Neural cell (in vitro differentiated cells): ENCODE results near the gene ACTRT2. TPM values are rescaled to one million over a fixed set of nuclear protein-coding genes. Genes with fewer than 3 reads are reported as not detected.

Experiments
- H2AFZ ChIP-seq: fragments of 200-600, 300-800 bp; sonication (generic), shearing (Covaris generic); 2 replicates; pipeline ENCODE4 v1.6.0; 2014; ENCODE audit warnings: low read depth, mild to moderate bottlenecking, antibody characterized with exemption, low read length, moderate library complexity
- H3F3A ChIP-seq: fragments of 200-600 bp; shearing (Covaris generic); 2 replicates; pipeline ENCODE4 v1.6.1; 2016; ENCODE audit warnings: mild to moderate bottlenecking, moderate library complexity, mixed read lengths, antibody characterized with exemption, low read length; ENCODE audit not compliant: insufficient read depth, poor library complexity, severe bottlenecking
- H3K27ac ChIP-seq: fragments of 200-600, 300-800 bp; sonication (generic), shearing (Covaris generic); 2 replicates; pipeline ENCODE4 v1.5.1; 2014; ENCODE audit warnings: mild to moderate bottlenecking, low read length, moderate library complexity
- H3K27me3 ChIP-seq: fragments of 300-800, 200-600 bp; sonication (generic), shearing (Covaris generic); 2 replicates; pipeline ENCODE4 v1.6.0; 2014; ENCODE audit warnings: mild to moderate bottlenecking, low read depth, low read length, moderate library complexity; ENCODE audit not compliant: insufficient read depth
- H3K36me3 ChIP-seq: fragments of 300-800, 200-600 bp; sonication (generic), shearing (Covaris generic); 2 replicates; pipeline ENCODE4 v1.5.1; 2014; ENCODE audit warnings: mild to moderate bottlenecking, antibody characterized with exemption, low read length, moderate library complexity; ENCODE audit not compliant: insufficient read depth
- H3K4me2 ChIP-seq: fragments of 300-800, 200-600 bp; sonication (generic), shearing (Covaris generic); 2 replicates; pipeline ENCODE4 v1.6.0; 2014; ENCODE audit warnings: mild to moderate bottlenecking, low read length
- H3K4me3 ChIP-seq: fragments of 300-800, 200-600 bp; sonication (generic), shearing (Covaris generic); 2 replicates; pipeline ENCODE4 v1.5.1; 2014; ENCODE audit warnings: mild to moderate bottlenecking, low read length, moderate library complexity
- H3K79me2 ChIP-seq: fragments of 200-600 bp; shearing (Covaris generic); replicated peaks from 2 replicates; pipeline ENCODE4 v1.6.0; 2014; ENCODE audit warnings: mild to moderate bottlenecking, low read length, moderate library complexity; ENCODE audit not compliant: insufficient read depth
- H3K9ac ChIP-seq: fragments of 300-800, 200-600 bp; sonication (generic), shearing (Covaris generic); 2 replicates; pipeline ENCODE4 v1.6.1; 2016; ENCODE audit warnings: mild to moderate bottlenecking, low read length, mixed read lengths
- H3K9me2 ChIP-seq: fragments of 200-600 bp; shearing (Covaris generic); 2 replicates; pipeline ENCODE4 v1.6.1; 2016; ENCODE audit warnings: mild to moderate bottlenecking, low read length, mixed read lengths; ENCODE audit not compliant: insufficient read depth
- H3K9me3 ChIP-seq: fragments of 200-600, 300-800 bp; sonication (generic), shearing (Covaris generic); 2 replicates; pipeline ENCODE4 v1.6.1; 2016; ENCODE audit warnings: mild to moderate bottlenecking, mixed run types, low read length, moderate library complexity, mixed read lengths
- H4K20me1 ChIP-seq: fragments of 200-600 bp; shearing (Covaris generic); 2 replicates; pipeline ENCODE4 v1.6.1; 2016; ENCODE audit warnings: mild to moderate bottlenecking, mixed run types; ENCODE audit not compliant: insufficient read depth
- EP300 ChIP-seq: fragments of 450-650 bp; conservative IDR thresholded peaks from 2 replicates; pipeline ENCODE4 v1.6.1; 2014; ENCODE audit warnings: antibody characterized with exemption, mild to moderate bottlenecking, moderate library complexity; ENCODE audit not compliant: poor library complexity, severe bottlenecking
- EZH2 ChIP-seq: fragments of 200-600, 300-800 bp; shearing (Covaris generic), sonication (generic); IDR thresholded peaks from 2 replicates; pipeline ENCODE4 v1.6.1; 2014; ENCODE audit warnings: antibody characterized with exemption, low read length, borderline replicate concordance, mild to moderate bottlenecking; ENCODE audit not compliant: insufficient read depth, poor library complexity, severe bottlenecking
- MXI1 ChIP-seq: fragments of 450-650 bp; conservative IDR thresholded peaks from 2 replicates; pipeline ENCODE4 v1.6.1; 2014; ENCODE audit warnings: antibody characterized with exemption, mild to moderate bottlenecking; ENCODE audit not compliant: poor library complexity, severe bottlenecking
- POLR2AphosphoS5 ChIP-seq: IDR thresholded peaks from 2 replicates; pipeline ENCODE4 v1.6.1; 2012
- RAD21 ChIP-seq: fragments of 450-650 bp; conservative IDR thresholded peaks from 2 replicates; pipeline ENCODE4 v1.6.1; 2014; ENCODE audit warnings: antibody characterized with exemption, mild to moderate bottlenecking, moderate library complexity
- REST ChIP-seq: IDR thresholded peaks from 2 replicates; pipeline ENCODE4 v1.6.1; 2012; ENCODE audit warnings: borderline replicate concordance
- SMC3 ChIP-seq: fragments of 450-650 bp; conservative IDR thresholded peaks from 2 replicates; pipeline ENCODE4 v1.6.1; 2014; ENCODE audit warnings: antibody characterized with exemption, mild to moderate bottlenecking, moderate library complexity; ENCODE audit not compliant: poor library complexity
- TAF1 ChIP-seq: IDR thresholded peaks from 2 replicates; pipeline ENCODE4 v1.6.1; 2012; ENCODE audit warnings: low read depth
- polyA plus RNA-seq: library from polyadenylated mRNA; depleted of rRNA; stranded (reverse); fragments of >200 nt; gene quantifications from 2 replicates; pipeline ENCODE4 v1.2.3, GENCODE V29; 2014
- TF ChIP-seq, protein P1 (sequence below): fragments of 450-650 bp; IDR thresholded peaks from 2 replicates; pipeline ENCODE4 v1.5.1; 2014; ENCODE audit warnings: antibody characterized with exemption, mild to moderate bottlenecking, moderate library complexity; ENCODE audit not compliant: poor library complexity, severe bottlenecking

Gene ACTRT2
- polyA plus RNA-seq, 1 donor from 2014 or later: not detected

DNA sequence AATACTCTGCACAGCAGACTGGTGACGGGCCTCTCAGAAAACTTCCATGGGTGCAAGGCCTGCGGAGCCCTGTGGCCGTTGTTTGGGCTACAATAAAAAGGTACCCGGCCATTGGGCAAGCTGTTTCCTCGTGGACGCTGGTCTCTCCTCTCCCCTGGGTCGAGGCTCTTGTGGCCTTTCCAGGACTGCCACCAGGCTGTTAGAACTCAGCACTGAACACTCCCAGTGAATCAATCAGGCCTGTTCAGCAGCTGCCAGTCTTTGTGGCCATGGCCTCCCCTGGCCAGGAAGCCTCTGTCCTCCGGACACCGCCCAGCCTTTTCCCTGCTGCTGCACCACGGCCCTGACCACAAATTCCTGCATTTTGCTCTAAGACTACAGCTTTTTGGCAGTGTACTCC, 33.0 kb upstream of the ACTRT2 start:
- Histone ChIP-seq H3K79me2 (no peaks in the 10 kb centered on the region), H3K9me3 (no peaks in the 10 kb centered on the region), H3K27ac (no peak overlapping the region), H3K4me3 (no peak overlapping the region), H3K9me2 (no peaks in the 10 kb centered on the region), H3K27me3 (no peaks in the 10 kb centered on the region), H3K36me3 (no peaks in the 10 kb centered on the region), H3K4me2 (no peak overlapping the region), H3K9ac (no peak overlapping the region), H3F3A (no peaks in the 10 kb centered on the region), H4K20me1 (no peaks in the 10 kb centered on the region), H2AFZ (no peak overlapping the region)
- TF ChIP-seq MXI1 (no peak), RAD21 (no peak)

- no peaks in the 10 kb centered on the region for H3K79me2 ChIP-seq
- H3K4me2 ChIP-seq: no peak overlapping the region
- H2AFZ ChIP-seq: no peak overlapping the region
- peaks cover 8% of the 10 kb centered on the region for H3K9me3 ChIP-seq
- H3K36me3 ChIP-seq: no peaks in the 10 kb centered on the region
- H3K4me3 ChIP-seq: no peak overlapping the region
- no peak overlapping the region for H3K9ac ChIP-seq
- no peak overlapping the region for H3K27ac ChIP-seq
- no peak for TF ChIP-seq SMC3
- TF ChIP-seq MXI1: no peak
- TF ChIP-seq REST: no peak
- no peak for TF ChIP-seq RAD21
- TF ChIP-seq EP300: no peak
- no peak for TF ChIP-seq EZH2
- no peak for TF ChIP-seq POLR2AphosphoS5
- TF ChIP-seq TAF1: no peak
- TF ChIP-seq, protein P1, sequence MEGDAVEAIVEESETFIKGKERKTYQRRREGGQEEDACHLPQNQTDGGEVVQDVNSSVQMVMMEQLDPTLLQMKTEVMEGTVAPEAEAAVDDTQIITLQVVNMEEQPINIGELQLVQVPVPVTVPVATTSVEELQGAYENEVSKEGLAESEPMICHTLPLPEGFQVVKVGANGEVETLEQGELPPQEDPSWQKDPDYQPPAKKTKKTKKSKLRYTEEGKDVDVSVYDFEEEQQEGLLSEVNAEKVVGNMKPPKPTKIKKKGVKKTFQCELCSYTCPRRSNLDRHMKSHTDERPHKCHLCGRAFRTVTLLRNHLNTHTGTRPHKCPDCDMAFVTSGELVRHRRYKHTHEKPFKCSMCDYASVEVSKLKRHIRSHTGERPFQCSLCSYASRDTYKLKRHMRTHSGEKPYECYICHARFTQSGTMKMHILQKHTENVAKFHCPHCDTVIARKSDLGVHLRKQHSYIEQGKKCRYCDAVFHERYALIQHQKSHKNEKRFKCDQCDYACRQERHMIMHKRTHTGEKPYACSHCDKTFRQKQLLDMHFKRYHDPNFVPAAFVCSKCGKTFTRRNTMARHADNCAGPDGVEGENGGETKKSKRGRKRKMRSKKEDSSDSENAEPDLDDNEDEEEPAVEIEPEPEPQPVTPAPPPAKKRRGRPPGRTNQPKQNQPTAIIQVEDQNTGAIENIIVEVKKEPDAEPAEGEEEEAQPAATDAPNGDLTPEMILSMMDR: no peak
- no peaks in the 10 kb centered on the region for H4K20me1 ChIP-seq
- no peaks in the 10 kb centered on the region for H3F3A ChIP-seq
- H3K27me3 ChIP-seq: no peaks in the 10 kb centered on the region
- H3K9me2 ChIP-seq: no peaks in the 10 kb centered on the region
Measured at GRCh38 chr1:2989185-2989584, 32.1 kb upstream of the ACTRT2 start.

- Histone ChIP-seq H2AFZ (no peak overlapping the region), H4K20me1 (no peaks in the 10 kb centered on the region), H3K79me2 (no peaks in the 10 kb centered on the region), H3K9me2 (no peaks in the 10 kb centered on the region), H3K36me3 (no peaks in the 10 kb centered on the region), H3K4me3 (no peak overlapping the region), H3K4me2 (no peak overlapping the region), H3K9me3 (peaks cover 10% of the 10 kb centered on the region), H3K9ac (no peak overlapping the region), H3K27ac (no peak overlapping the region), H3F3A (no peaks in the 10 kb centered on the region), H3K27me3 (no peaks in the 10 kb centered on the region)
- no peak for TF ChIP-seq POLR2AphosphoS5
- TF ChIP-seq EP300: no peak
- no peak for TF ChIP-seq EZH2
- no peak for TF ChIP-seq MXI1
- TF ChIP-seq REST: no peak
- TF ChIP-seq, protein P1: no peak
- TF ChIP-seq RAD21: no peak
- TF ChIP-seq TAF1: no peak
- TF ChIP-seq SMC3: no peak
Measured at GRCh38 chr1:2989976-2990375, 31.3 kb upstream of the ACTRT2 start.
